GM12872 (cell line): ENCODE measurements around the gene IGFALS.

ENCODE experiments used
- CTCF ChIP-seq: IDR thresholded peaks from 3 replicates; pipeline ENCODE4 v1.5.1; 2011; ENCODE audit warnings: low read depth, mild to moderate bottlenecking, low read length, moderate library complexity; ENCODE audit not compliant: insufficient read depth

The IGFALS gene

GRCh38 chr16:1763521-1764511 lies 29.7 kb downstream of the IGFALS start:
- TF ChIP-seq CTCF = no peak

- TF ChIP-seq CTCF = no peak
Measured at GRCh38 chr16:1762879-1763520, 30.5 kb downstream of the IGFALS start.

- no peak for TF ChIP-seq CTCF
Measured at GRCh38 chr16:1762196-1762878, 31.2 kb downstream of the IGFALS start.

GRCh38 chr16:1761751-1762150 lies 31.8 kb downstream of the IGFALS start:
- no peak for TF ChIP-seq CTCF

GRCh38 chr16:1760911-1761310 lies 32.6 kb downstream of the IGFALS start:
- TF ChIP-seq CTCF = no peak

- TF ChIP-seq CTCF = no peak
Measured at GRCh38 chr16:1759511-1759910, 34.0 kb downstream of the IGFALS start.

- TF ChIP-seq CTCF = no peak
Measured at GRCh38 chr16:1758923-1759322, 34.6 kb downstream of the IGFALS start.
